ENCODE results near the gene CDK7.
"Not testable (repeated sequence)": the region's sequence is repeated elsewhere in the genome, so short reads cannot be mapped to it uniquely, and the experiment has no call there.

CDK7 gene

GRCh38 chr5:69234457-69235268 is at the start of gene CDK7:
CDK7 (plus strand) TSS chr5:69234886; CDS start chr5:69234976, 90 bp downstream.
- DNase-seq (ENCODE audit: low read depth), result peak; percentile 91

- DNase-seq (ENCODE audit: low read depth), result no peak
Measured at GRCh38 chr5:69187342-69187741, 47.3 kb upstream of the CDK7 start.

GRCh38 chr5:69188811-69189161 is 45.9 kb upstream of the CDK7 start:
- no peak for DNase-seq (ENCODE audit: low read depth)

- DNase-seq (ENCODE audit: low read depth), result peak; percentile 85
Measured at GRCh38 chr5:69189162-69190086, 45.3 kb upstream of the CDK7 start, which contains the start of gene CENPH. CENPH (plus strand) TSS chr5:69189583; CDS start chr5:69189635, 52 bp downstream.

- DNase-seq (ENCODE audit: low read depth), result no peak
Measured at GRCh38 chr5:69202497-69202896, 32.2 kb upstream of the CDK7 start.

GRCh38 chr5:69206528-69207190 is 28.0 kb upstream of the CDK7 start:
- DNase-seq (ENCODE audit: low read depth), result no peak

GRCh38 chr5:69209602-69210001 is 25.1 kb upstream of the CDK7 start:
- no peak for DNase-seq (ENCODE audit: low read depth)

GRCh38 chr5:69211200-69211599 is 23.5 kb upstream of the CDK7 start:
- DNase-seq (ENCODE audit: low read depth), result no peak

GRCh38 chr5:69212022-69212421 is 22.7 kb upstream of the CDK7 start:
- no peak for DNase-seq (ENCODE audit: low read depth)

GRCh38 chr5:69213513-69214215 is 21.0 kb upstream of the CDK7 start:
- DNase-seq (ENCODE audit: low read depth), result no peak

GRCh38 chr5:69217151-69217511 is 17.6 kb upstream of the CDK7 start:
- no peak for DNase-seq (ENCODE audit: low read depth)

GRCh38 chr5:69217548-69218526 is 16.8 kb upstream of the CDK7 start:
- peak; percentile 94 for DNase-seq (ENCODE audit: low read depth)

GRCh38 chr5:69219939-69220338 is 14.7 kb upstream of the CDK7 start:
- DNase-seq (ENCODE audit: low read depth), result no peak

GRCh38 chr5:69220371-69220770 is 14.3 kb upstream of the CDK7 start:
- DNase-seq (ENCODE audit: low read depth), result not testable (repeated sequence)

GRCh38 chr5:69220833-69221232 is 13.9 kb upstream of the CDK7 start:
- not testable (repeated sequence) for DNase-seq (ENCODE audit: low read depth)

- DNase-seq (ENCODE audit: low read depth), result no peak
Measured at GRCh38 chr5:69224520-69224919, 10.2 kb upstream of the CDK7 start.

GRCh38 chr5:69225860-69226259 is 8.8 kb upstream of the CDK7 start:
- no peak for DNase-seq (ENCODE audit: low read depth)

- DNase-seq (ENCODE audit: low read depth), result no peak
Measured at GRCh38 chr5:69230181-69230580, 4.5 kb upstream of the CDK7 start.

GRCh38 chr5:69231281-69231680 is 3.4 kb upstream of the CDK7 start:
- no peak for DNase-seq (ENCODE audit: low read depth)

- no peak for DNase-seq (ENCODE audit: low read depth)
Measured at GRCh38 chr5:69231851-69232250, 2.8 kb upstream of the CDK7 start.

GRCh38 chr5:69236733-69237132 is 2.0 kb downstream of the CDK7 start:
- DNase-seq (ENCODE audit: low read depth), result not testable (repeated sequence)

Measured in stimulated activated CD8-positive, alpha-beta memory T cell treated with anti-CD3 and anti-CD28 coated beads, Interleukin-7, amount 100 ng/mL, for 24 hours (primary cell).